Smooth muscle cell (in vitro differentiated cells): ENCODE results near the gene C2CD5. TPM values are rescaled to one million over a fixed set of nuclear protein-coding genes. Genes with fewer than 3 reads are reported as not detected.

Experiments
- DNase-seq: peaks from one replicate; lab custom pipeline; 2025; ENCODE audit not compliant: unreplicated experiment; lab: John Stamatoyannopoulos, UW
- H2AFZ ChIP-seq: fragments of 200-600 bp; sonication (generic); 2 replicates; pipeline ENCODE4 v1.6.0; 2016; ENCODE audit warnings: antibody characterized with exemption, low read depth, mild to moderate bottlenecking
- H3F3A ChIP-seq: fragments of 200-600 bp; sonication (generic); 2 replicates; pipeline ENCODE4 v1.6.0; 2017; ENCODE audit warnings: antibody characterized with exemption, low read depth
- H3K27ac ChIP-seq: fragments of 200-600 bp; sonication (generic); 2 replicates; pipeline ENCODE4 v1.5.1; 2016; ENCODE audit warnings: low read depth, mild to moderate bottlenecking
- H3K27me3 ChIP-seq: fragments of 200-600 bp; sonication (generic); 2 replicates; pipeline ENCODE4 v1.6.1; 2016; ENCODE audit warnings: low read depth, mild to moderate bottlenecking
- H3K36me3 ChIP-seq: fragments of 200-600 bp; sonication (generic); 2 replicates; pipeline ENCODE4 v1.5.1; 2016; ENCODE audit warnings: low read depth
- H3K4me1 ChIP-seq: fragments of 200-600 bp; sonication (generic); 2 replicates; pipeline ENCODE4 v1.5.1; 2016; ENCODE audit warnings: low read depth
- H3K4me2 ChIP-seq: fragments of 200-600 bp; sonication (generic); 2 replicates; pipeline ENCODE4 v1.6.0; 2016; ENCODE audit warnings: mild to moderate bottlenecking
- H3K4me3 ChIP-seq: fragments of 200-600 bp; sonication (generic); 2 replicates; pipeline ENCODE4 v1.5.1; 2016; ENCODE audit warnings: mild to moderate bottlenecking
- H3K79me2 ChIP-seq: fragments of 200-600 bp; sonication (generic); 2 replicates; pipeline ENCODE4 v1.6.0; 2016; ENCODE audit warnings: low read depth, mild to moderate bottlenecking
- H3K9ac ChIP-seq: fragments of 200-600 bp; sonication (generic); 2 replicates; pipeline ENCODE4 v1.6.0; 2016; ENCODE audit warnings: low read depth
- H3K9me3 ChIP-seq: fragments of 200-600 bp; sonication (generic); replicated peaks from 2 replicates; pipeline ENCODE4 v1.5.1; 2016; ENCODE audit warnings: low read depth
- H4K20me1 ChIP-seq: fragments of 200-600 bp; sonication (generic); 2 replicates; pipeline ENCODE4 v1.6.0; 2016; ENCODE audit warnings: low read depth
- WGBS: methylation state at CpG from one replicate; pipeline ENCODE4 v1.1.7; 2016; ENCODE audit warnings: low lambda C conversion rate; 5-methylcytosine and 5-hydroxymethylcytosine counted together
- polyA plus RNA-seq: library from polyadenylated mRNA; unstranded; fragments of >200 nt; fragmentation: Nextera tagmentation; extraction: Ambion mirVana; gene quantifications from 2 replicates; pipeline ENCODE4 v1.2.1, GENCODE V29; 2016
- total RNA-seq: library from RNA; depleted of rRNA; stranded (reverse); fragments of >200 nt; gene quantifications from 2 replicates; pipeline ENCODE4 v1.2.3, GENCODE V29; 2014
- TF ChIP-seq, protein P1 (sequence below): fragments of 200-600 bp; sonication (generic); IDR thresholded peaks from 2 replicates; pipeline ENCODE4 v1.5.1; 2017; ENCODE audit warnings: borderline replicate concordance, mild to moderate bottlenecking, antibody characterized with exemption; ENCODE audit not compliant: insufficient read depth, poor library complexity, severe bottlenecking

C2CD5 gene
- total and polyA plus RNA-seq, 2 experiments from 2014 or later: 6.4 to 13.2 TPM

- no peaks in the 10 kb centered on the region for H3K36me3 ChIP-seq
- whole genome bisulfite sequencing: 77% methylated on average over 4 of the region's 4 CpGs
- H3K27ac ChIP-seq: no peak overlapping the region
- H2AFZ ChIP-seq: no peak overlapping the region
- H3F3A ChIP-seq: no peaks in the 10 kb centered on the region
- H3K9me3 ChIP-seq: no peaks in the 10 kb centered on the region
- no peaks in the 10 kb centered on the region for H3K4me1 ChIP-seq
- TF ChIP-seq, protein P1, sequence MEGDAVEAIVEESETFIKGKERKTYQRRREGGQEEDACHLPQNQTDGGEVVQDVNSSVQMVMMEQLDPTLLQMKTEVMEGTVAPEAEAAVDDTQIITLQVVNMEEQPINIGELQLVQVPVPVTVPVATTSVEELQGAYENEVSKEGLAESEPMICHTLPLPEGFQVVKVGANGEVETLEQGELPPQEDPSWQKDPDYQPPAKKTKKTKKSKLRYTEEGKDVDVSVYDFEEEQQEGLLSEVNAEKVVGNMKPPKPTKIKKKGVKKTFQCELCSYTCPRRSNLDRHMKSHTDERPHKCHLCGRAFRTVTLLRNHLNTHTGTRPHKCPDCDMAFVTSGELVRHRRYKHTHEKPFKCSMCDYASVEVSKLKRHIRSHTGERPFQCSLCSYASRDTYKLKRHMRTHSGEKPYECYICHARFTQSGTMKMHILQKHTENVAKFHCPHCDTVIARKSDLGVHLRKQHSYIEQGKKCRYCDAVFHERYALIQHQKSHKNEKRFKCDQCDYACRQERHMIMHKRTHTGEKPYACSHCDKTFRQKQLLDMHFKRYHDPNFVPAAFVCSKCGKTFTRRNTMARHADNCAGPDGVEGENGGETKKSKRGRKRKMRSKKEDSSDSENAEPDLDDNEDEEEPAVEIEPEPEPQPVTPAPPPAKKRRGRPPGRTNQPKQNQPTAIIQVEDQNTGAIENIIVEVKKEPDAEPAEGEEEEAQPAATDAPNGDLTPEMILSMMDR: no peak
- no peak overlapping the region for H3K4me2 ChIP-seq
- H3K4me3 ChIP-seq: no peak overlapping the region
- H3K27me3 ChIP-seq: no peaks in the 10 kb centered on the region
- H3K79me2 ChIP-seq: no peaks in the 10 kb centered on the region
- no peak overlapping the region for H3K9ac ChIP-seq
- DNase-seq: no peak
- no peaks in the 10 kb centered on the region for H4K20me1 ChIP-seq
These were observed 144.7 kb downstream of the C2CD5 start for GRCh38 chr12:22399464-22400180.

Other genes starting within 250 kb of the C2CD5 start
- gene ST8SIA1, start 209.8 kb downstream of the C2CD5 start, total RNA-seq: 5.3 and 13.8 TPM in 2 replicates
- gene ST8SIA1, start 209.8 kb downstream of the C2CD5 start, polyA plus RNA-seq: 1.9 and 3.7 TPM in 2 replicates
- 35.7 and 64.7 TPM in 2 replicates for gene ETNK1, start 80.6 kb upstream of the C2CD5 start, total RNA-seq
- gene ETNK1, start 80.6 kb upstream of the C2CD5 start, polyA plus RNA-seq: 16.4 and 19.2 TPM in 2 replicates